Measurements from ENCODE around the gene ZG16.
"Not testable (repeated sequence)": the region's sequence is repeated elsewhere in the genome, so short reads cannot be mapped to it uniquely, and the experiment has no call there.

ZG16 gene

DNA sequence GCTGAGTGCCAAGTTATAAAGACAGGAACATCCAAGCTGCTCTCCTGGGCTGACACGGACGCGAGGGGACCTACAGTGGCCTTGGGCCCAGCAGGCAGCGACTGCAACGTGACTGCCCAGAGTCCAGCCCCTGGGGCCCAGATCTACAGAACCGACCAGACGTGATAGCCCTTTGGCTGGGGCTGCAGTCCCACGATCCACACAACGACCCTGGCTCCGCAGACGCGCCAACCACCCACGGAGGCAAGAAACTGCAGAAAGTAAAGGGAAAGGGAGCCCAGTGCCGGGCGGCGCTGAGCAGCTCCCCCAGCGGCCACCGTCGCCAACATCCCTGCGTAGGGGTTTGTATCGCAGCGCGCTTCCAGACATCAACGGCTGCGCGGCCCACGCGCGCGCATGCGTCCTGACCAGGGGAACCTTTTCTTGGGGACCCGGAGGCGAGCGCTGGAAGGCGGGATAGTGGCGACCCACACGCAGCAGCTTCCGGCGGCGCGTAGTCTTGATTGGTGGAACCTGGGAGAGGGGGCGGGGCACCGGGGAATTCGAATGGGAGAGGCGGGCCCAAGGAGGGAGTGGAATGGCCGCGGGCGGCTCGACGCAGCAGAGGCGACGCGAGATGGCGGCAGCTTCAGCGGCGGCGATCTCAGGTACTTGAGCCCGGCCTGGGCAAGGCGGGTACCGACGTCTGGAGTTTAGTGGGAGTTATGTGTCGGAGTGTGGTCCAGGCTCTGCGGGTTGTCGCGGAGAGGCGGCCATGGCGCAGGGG is 12.3 kb downstream of the ZG16 start, which contains the start of gene KIF22:
Gene KIF22 (plus strand): TSS at position 569 of the 766 bp plus-strand sequence. CDS start 9 bp downstream, at position 578.
- peak; percentile 99 for DNase-seq

GRCh38 chr16:29790949-29791844 is 13.1 kb downstream of the ZG16 start:
- DNase-seq, result no peak

- DNase-seq, result no peak
Observed at GRCh38 chr16:29791845-29792807, 14.1 kb downstream of the ZG16 start.

DNA sequence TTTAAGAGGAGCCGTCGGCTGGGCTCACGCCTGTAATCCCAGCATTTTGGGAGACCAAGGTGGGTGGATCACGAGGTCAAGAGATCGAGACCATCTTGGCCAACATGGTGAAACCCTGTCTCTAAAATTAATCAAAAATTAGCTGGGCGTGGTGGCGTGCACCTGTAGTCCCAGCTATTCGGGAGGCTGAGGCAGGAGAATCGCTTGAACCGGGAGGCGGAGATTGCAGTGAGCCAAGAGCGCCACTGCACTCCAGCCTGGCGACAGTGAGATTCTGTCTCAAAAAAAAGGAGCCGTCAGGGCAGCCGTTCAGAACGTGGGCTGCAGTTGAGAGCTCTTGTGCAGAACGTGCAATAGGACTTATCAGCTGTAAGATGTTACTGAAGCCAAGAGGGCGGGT is 15.1 kb downstream of the ZG16 start:
- not testable (repeated sequence) for DNase-seq

- DNase-seq, result no peak
Observed at GRCh38 chr16:29794231-29794710, 16.2 kb downstream of the ZG16 start.

GRCh38 chr16:29802416-29802935 is 24.4 kb downstream of the ZG16 start:
- DNase-seq, result no peak

DNA sequence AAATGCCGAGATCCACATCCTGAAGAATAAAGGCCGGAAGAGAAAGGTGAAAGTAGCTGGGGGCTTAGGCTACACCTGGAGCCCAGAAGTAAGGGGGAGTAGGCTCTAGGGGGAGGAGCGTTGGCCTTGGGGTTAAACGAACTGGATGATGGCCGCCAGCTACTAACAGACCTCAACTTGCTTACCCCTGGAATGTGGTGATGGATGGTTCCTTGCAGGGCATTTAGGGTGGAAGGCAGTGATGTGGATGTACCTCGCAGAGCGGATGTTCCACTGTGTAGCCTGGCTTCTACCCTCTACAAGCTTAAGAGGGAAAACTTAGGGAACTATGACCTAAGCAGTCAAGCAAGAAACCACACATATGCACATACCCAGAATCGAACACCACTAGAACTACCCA is 26.0 kb downstream of the ZG16 start:
- DNase-seq, result no peak

DNA sequence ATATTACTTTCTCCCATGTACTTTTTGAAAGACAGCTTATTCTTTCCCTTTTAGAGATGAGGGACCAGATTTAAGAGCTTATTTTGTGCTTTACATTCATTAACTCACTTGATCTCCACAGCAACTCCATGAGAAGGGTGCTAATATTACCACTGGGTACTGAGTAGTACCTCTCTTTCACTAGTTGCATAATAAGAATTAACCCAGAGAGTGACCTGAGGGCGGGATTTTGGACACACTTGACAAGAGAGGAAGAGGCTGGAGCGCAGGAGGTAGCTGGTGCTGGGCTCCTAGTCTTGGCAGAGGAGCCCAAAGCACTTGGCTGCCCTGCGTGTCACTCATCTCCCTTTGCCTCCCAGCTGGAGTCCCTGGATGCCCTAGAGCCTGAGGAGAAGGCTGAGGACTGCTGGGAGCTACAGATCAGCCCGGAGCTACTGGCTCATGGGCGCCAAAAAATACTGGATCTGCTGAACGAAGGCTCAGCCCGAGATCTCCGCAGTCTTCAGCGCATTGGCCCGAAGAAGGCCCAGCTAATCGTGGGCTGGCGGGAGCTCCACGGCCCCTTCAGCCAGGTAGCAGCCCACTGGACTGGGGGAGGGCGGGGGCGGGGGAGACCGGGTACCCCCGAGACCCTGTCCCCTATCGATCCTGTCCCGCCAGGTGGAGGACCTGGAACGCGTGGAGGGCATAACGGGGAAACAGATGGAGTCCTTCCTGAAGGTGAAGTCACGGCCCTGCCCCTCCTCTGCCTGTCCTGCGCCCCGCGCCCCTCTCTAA is 26.6 kb downstream of the ZG16 start:
- DNase-seq, result no peak

DNA sequence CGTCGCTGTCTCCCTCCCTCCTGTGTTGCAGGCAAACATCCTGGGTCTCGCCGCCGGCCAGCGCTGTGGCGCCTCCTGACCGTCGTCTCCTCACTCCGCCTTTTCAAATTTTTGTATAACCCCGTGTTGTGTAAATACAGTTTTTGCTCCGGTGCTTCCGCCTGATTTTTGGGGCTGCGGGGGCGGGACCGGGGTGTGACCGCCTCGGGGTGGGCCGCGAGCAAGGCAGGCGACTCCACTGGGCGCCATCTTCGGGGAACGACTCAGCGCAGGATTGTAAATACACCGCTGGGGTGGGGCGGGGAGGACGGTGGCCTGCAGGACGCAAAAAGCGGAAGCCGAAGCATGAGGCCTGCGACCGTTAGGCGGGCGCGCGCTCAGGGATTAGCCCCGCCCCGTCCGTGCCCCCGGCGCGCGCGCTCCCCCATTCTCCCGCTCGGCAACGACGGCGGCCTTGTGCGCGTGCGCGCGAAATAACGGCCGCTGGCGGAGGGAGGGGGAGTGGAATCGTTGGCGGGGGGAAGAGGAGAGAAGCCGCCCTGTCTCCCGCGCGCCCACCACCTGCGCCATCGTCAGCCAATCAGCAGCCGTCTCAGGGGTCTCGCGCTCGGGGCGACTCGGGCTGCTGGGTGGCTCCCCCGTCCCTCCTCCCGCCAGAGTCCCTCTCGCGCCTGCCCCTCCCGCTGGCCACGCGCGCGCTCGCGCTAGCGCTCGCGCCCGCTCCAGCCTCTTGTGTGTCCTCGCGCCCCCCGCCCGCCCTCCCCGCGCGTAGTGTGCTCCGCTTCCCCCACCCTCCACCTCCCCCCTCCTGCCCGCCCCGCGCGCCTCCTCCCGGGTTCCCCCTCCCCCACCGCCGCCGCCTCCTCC is 27.4 kb downstream of the ZG16 start:
- DNase-seq, result peak; percentile 98

GRCh38 chr16:29806099-29806579 is 28.1 kb downstream of the ZG16 start, which contains the start of gene MAZ:
Gene MAZ (plus strand): TSS chr16:29806529. CDS start chr16:29806702, 173 bp downstream.
- DNase-seq, result no peak

DNA sequence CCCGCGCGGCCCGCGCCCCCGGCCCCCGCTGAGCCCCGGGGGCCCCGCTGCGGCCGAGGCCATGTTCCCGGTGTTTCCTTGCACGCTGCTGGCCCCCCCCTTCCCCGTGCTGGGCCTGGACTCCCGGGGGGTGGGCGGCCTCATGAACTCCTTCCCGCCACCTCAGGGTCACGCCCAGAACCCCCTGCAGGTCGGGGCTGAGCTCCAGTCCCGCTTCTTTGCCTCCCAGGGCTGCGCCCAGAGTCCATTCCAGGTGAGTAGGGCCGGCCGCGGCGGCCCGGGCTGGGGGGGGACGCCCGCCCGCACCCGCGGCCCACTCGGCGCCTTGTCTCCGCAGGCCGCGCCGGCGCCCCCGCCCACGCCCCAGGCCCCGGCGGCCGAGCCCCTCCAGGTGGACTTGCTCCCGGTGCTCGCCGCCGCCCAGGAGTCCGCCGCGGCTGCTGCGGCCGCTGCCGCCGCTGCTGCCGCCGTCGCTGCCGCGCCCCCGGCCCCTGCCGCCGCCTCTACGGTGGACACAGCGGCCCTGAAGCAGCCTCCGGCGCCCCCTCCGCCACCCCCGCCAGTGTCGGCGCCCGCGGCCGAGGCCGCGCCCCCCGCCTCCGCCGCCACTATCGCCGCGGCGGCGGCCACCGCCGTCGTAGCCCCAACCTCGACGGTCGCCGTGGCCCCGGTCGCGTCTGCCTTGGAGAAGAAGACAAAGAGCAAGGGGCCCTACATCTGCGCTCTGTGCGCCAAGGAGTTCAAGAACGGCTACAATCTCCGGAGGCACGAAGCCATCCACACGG is 28.8 kb downstream of the ZG16 start:
- DNase-seq, result peak; percentile 87

GRCh38 chr16:29807426-29808218 is 29.6 kb downstream of the ZG16 start:
- peak; percentile 95 for DNase-seq

GRCh38 chr16:29808219-29808900 is 30.3 kb downstream of the ZG16 start:
- DNase-seq, result peak; percentile 78

DNA sequence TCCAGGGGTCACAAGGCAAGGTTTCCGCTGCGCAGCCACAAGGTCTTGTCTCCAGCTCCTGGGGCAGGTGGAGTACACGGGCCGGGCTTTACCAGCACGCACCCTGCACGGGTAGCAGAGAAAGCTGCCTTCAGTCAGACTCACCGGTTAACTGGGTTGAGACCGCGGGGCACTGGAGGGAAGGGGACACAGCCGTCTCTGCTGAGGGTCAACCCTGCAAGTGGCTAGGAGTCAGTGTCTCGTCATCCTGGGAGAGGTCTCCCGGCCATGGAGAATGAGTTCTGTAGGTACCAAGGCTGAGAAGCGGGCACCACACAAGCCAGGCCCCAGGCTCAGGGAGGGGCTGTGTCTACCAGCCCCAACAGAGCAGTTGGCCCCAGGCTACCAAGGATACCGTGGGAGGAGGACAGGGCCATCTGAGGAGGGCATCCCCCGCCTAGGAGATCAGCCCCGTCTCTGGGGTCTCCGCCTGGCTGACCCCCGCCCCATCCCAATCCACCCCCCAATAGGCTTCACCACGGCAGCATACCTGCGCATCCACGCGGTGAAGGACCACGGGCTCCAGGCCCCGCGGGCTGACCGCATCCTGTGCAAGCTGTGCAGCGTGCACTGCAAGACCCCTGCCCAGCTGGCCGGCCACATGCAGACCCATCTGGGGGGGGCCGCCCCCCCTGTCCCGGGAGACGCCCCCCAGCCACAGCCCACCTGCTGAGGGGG is 31.1 kb downstream of the ZG16 start:
- DNase-seq, result peak; percentile 67

DNA sequence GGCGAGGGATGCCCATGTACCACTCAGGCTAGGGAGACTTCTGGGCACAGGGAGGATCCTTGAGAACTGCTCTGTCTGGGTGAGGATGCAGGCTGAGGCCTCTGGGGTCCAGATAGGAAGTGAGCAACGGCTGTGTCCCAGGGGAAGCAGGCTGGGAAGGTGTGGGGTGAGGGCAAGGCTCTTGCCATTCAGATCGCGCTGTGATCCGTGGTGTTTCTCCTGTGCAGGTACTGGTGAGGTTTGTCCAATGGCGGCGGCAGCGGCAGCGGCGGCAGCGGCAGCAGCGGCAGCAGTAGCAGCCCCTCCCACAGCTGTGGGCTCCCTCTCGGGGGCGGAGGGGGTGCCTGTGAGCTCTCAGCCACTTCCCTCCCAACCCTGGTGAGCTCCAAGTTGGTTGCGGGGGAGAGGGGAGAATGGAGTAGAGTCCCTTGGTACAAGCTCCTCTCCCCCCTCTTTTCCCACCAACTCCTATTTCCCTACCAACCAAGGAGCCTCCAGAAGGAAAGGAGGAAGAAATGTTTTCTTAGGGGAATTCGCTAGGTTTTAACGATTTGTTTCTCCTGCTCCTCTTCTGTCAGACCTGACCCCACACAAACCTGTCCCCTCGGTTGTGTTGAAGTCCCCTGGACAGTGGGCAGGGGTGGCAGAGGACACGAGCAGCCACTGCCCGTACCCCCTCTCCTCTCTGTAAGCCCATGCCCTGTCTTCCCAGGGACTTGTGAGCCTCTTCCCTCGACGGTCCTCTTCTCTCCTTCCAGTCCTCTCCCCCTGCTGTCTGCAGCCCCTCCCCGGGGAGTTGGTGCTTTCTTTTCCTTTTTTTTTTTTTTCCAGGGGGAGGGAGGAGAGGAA is 32.0 kb downstream of the ZG16 start:
- DNase-seq, result peak; percentile 78

DNA sequence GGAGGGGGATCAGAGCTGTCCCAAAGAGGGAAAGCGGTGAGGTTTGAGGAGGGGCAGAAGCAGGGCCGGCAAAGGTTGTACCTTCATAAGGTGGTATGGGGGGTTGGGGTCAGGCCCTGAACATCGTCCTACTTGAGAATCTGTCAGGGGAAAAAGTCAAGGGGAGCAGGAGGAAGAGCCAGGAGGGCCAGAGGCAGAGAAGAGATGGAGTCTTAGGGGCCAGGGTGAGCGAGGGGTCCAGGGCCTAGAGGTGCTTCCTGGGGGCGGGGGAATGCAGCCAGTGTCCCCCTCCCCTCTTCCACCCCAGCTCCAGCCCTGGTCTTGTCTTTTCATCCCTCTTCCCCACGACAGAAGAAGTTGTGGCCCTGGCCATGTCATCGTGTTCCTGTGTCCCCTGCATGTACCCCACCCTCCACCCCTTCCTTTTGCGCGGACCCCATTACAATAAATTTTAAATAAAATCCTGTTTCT is 32.7 kb downstream of the ZG16 start:
- no peak for DNase-seq
